GM12875 (cell line): Measurements from ENCODE around the gene MITF.

ENCODE experiments used
- H3K4me3 ChIP-seq: one replicate; pipeline ENCODE4 v1.5.1; 2011; ENCODE audit warnings: low read depth, low read length, control low read depth
- TF ChIP-seq, protein P1 (sequence below): IDR thresholded peaks from 2 replicates; pipeline ENCODE4 v1.5.1; 2011; ENCODE audit warnings: low read depth, mild to moderate bottlenecking, control low read depth, inconsistent platforms, low read length, moderate library complexity, borderline replicate concordance; ENCODE audit not compliant: insufficient read depth

The MITF gene

DNA sequence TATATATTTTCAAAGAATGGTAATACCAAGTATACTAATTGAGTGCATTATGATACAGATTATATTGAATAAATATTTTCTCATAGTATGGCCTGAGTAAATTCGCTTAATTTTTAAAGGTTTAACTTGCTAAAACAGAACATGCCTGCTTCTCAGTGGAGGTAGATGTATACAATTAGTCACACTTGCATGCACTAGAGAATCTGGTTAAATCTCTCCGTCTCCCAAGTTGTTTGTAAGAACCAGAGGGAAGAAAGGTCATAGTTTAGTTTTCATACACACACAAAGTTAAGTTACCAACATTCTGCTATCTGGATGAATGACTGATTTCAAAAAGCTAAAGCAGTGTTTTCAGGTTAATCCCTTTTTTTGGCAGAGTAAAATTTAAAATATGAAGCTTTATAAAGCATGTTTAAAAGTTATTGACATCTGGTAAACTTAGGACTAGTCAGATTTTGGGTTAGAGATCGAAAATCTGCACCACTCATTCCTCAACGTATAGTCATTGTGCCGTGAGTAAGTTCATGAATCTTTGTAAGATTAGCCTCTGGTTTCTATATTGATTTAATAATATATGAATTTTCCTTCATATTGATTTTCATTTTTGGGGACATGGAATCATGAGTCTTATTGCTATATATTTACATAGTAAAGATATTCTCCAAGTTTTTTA is 142.6 kb downstream of the MITF start:
- TF ChIP-seq, protein P1, sequence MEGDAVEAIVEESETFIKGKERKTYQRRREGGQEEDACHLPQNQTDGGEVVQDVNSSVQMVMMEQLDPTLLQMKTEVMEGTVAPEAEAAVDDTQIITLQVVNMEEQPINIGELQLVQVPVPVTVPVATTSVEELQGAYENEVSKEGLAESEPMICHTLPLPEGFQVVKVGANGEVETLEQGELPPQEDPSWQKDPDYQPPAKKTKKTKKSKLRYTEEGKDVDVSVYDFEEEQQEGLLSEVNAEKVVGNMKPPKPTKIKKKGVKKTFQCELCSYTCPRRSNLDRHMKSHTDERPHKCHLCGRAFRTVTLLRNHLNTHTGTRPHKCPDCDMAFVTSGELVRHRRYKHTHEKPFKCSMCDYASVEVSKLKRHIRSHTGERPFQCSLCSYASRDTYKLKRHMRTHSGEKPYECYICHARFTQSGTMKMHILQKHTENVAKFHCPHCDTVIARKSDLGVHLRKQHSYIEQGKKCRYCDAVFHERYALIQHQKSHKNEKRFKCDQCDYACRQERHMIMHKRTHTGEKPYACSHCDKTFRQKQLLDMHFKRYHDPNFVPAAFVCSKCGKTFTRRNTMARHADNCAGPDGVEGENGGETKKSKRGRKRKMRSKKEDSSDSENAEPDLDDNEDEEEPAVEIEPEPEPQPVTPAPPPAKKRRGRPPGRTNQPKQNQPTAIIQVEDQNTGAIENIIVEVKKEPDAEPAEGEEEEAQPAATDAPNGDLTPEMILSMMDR, result no peak

DNA sequence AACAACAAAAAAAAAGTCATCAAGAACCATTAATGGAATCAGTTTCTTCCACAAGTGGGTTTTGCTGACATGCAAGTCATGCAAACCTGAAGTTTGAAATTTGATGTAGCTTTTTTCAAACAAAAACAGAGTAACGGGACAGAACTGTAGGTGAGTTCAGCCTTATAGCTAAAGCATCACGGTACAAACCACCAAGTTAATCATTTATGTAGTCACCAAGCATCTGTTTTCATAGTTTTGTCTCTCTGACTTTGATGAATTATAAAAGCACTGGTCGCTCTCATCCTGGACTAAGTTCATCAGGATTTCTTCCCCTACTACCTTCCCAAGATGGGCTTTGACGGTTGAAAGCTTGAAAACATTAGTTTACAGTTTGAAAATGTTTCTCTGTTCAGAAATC is 143.3 kb downstream of the MITF start:
- no peak overlapping the region for H3K4me3 ChIP-seq
- TF ChIP-seq, protein P1, result no peak

More for the DNA sequence above, 142.6 kb downstream of the MITF start:
- no peak overlapping the region for H3K4me3 ChIP-seq

DNA sequence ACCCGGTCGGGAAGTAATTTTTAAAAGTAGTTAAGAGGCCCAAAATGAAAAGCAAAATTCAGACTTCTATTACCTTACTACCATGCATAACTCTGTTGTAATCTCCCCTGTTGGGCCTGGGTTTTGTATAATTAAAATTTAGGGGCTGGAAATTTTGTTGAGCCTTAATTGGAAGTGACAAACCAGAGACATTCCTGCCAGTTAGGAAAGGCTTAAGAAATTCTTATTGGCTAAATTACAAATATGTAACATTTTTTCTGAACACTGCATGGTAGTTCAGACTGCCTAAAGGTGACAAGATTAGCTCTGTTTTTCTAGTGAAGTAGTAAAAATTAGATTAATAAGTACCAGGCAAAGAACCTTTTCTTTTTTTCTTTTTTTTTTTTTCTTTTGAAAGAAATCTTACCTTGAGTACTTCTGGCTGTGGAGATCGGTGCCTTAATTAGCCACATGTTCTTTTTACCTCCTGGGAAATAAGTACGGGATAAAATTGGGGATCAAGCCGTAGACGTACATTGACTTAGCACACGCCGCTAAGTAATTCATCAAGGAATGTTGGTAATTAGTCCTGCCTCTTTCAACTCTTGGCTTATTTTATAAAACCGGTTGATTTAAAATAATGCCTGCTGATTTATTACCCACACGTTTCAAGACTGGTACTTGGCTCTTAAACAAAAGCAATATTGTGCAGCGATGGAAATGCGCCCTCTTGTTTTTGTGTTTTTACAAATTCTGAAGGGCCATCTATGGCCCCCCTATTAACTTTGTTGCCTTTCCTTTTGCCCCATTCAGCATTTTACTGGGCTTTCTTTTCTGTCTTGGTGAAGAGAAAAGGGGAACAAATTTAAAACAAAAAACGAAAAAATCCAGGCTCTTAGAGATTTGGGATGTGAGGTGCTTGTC is 149.0 kb downstream of the MITF start:
- H3K4me3 ChIP-seq, result no peak overlapping the region
- TF ChIP-seq, protein P1, result no peak

DNA sequence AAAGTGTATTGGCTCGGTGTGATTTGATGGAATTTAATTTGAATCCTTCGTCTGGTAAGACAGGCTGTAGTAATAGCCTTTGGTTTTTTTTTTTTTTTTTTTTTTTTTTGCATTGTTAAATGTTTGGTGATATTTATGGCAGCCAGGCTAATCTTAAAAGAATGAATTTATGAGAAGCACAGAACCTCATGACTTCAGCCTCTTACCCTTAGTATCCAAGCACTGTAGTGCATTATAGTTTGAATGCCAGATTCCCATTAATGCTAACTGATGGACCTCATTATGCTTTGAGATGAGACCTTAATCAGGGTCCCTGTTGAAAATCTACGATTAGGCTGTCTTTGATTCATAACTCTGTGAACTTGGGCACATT is 149.7 kb downstream of the MITF start:
- H3K4me3 ChIP-seq, result no peak overlapping the region
- TF ChIP-seq, protein P1, result no peak

DNA sequence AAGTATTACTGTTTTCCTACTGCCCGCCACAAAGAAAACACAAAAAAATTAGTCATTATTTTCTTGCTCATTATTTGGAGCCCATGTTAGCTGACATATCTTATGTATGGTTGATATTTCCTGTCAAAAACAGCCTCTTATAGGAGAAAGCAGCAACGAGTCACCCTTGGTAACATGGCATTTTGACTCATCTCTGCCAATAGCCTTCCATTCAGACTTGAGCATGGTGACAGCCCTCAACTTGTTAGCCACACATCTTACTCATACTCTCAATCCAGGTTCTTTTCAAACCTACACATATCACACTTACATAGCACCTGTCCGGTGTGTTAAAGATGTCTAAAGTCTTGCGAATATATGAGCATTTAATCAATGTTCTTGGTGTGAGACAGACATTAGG is 150.8 kb downstream of the MITF start:
- no peak overlapping the region for H3K4me3 ChIP-seq
- TF ChIP-seq, protein P1, result no peak

DNA sequence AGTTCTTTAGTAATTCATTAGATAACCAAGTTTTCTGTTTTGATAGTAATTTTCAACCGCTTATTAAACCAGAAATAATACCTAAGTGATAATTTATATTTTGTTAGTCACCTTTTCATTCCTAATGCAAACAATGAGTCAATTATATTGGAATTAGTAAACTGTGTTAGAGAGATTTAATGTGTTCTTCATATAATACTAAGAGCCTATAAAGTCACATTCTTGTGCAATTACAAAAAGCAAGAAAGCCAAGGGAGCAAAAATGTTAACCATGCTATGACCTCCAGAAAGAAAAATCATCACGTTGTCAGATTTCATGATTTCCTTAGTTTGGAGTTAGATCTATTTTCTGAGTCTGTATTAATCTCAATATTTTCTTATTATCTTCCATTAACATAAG is 151.4 kb downstream of the MITF start:
- TF ChIP-seq, protein P1, result no peak
- H3K4me3 ChIP-seq, result no peak overlapping the region
